ENCODE results near the gene NKAIN4.

The NKAIN4 gene

GRCh38 chr20:63273635-63274380 is 19.5 kb upstream of the NKAIN4 start:
- no peak for DNase-seq

GRCh38 chr20:63273059-63273579 is 18.9 kb upstream of the NKAIN4 start:
- no peak for DNase-seq

- DNase-seq: peak; percentile 85
These were observed 18.1 kb upstream of the NKAIN4 start, which contains the start of gene ARFGAP1 for GRCh38 chr20:63272105-63273058. TSS of gene ARFGAP1 (plus strand) at chr20:63272813. CDS start at chr20:63275581, 2,768 bp downstream.

GRCh38 chr20:63270606-63271325 is 16.5 kb upstream of the NKAIN4 start:
- DNase-seq: no peak

GRCh38 chr20:63269724-63270123 is 15.5 kb upstream of the NKAIN4 start:
- no peak for DNase-seq

- no peak for DNase-seq
These were observed 14.6 kb upstream of the NKAIN4 start for GRCh38 chr20:63268671-63269439.

- DNase-seq: no peak
These were observed 14.0 kb upstream of the NKAIN4 start for GRCh38 chr20:63268256-63268655.

- DNase-seq: no peak
These were observed 13.4 kb upstream of the NKAIN4 start for GRCh38 chr20:63267691-63268090.

- DNase-seq: no peak
These were observed 11.7 kb upstream of the NKAIN4 start for GRCh38 chr20:63265891-63266515.

GRCh38 chr20:63264519-63264918 is 10.3 kb upstream of the NKAIN4 start:
- DNase-seq: no peak

- no peak for DNase-seq
These were observed 9.7 kb upstream of the NKAIN4 start for GRCh38 chr20:63264000-63264399.

- no peak for DNase-seq
These were observed 8.6 kb upstream of the NKAIN4 start for GRCh38 chr20:63262836-63263235.

GRCh38 chr20:63261795-63262528 is 7.7 kb upstream of the NKAIN4 start:
- no peak for DNase-seq

- no peak for DNase-seq
These were observed 7.0 kb upstream of the NKAIN4 start for GRCh38 chr20:63261060-63261794.

GRCh38 chr20:63260521-63260920 is 6.3 kb upstream of the NKAIN4 start:
- no peak for DNase-seq

- no peak for DNase-seq
These were observed 5.6 kb upstream of the NKAIN4 start for GRCh38 chr20:63259734-63260460.

GRCh38 chr20:63258781-63259180 is 4.5 kb upstream of the NKAIN4 start:
- DNase-seq: no peak

- DNase-seq: no peak
These were observed 3.4 kb upstream of the NKAIN4 start for GRCh38 chr20:63257629-63258028.

- no peak for DNase-seq
These were observed 2.7 kb upstream of the NKAIN4 start for GRCh38 chr20:63256954-63257353.
